ENCODE measurements around the gene COP1. TPM values are rescaled to one million over a fixed set of nuclear protein-coding genes. Genes with fewer than 3 reads are reported as not detected.
"Not testable (repeated sequence)": the region's sequence is repeated elsewhere in the genome, so short reads cannot be mapped to it uniquely, and the experiment has no call there.

Gene COP1
- total RNA-seq, 6 experiments from 2014 or later = 19.7 to 33.7 (median 20.9) TPM

- 21% methylated on average over 1 of the region's 1 CpG for WGBS (ENCODE audit: insufficient coverage, low coverage, low lambda C conversion rate, missing lambda C conversion rate)
- Histone ChIP-seq H3K4me1 (peaks cover 0 to 12% (median 0%) of the 10 kb centered on the region in 4 donors), H3K36me3 (peaks cover 0 to 2% (median 0%) of the 10 kb centered on the region in 4 donors), H3K4me3 (no peak overlapping the region), H3K9me3 (no peaks in the 10 kb centered on the region), H3K27me3 (no peaks in the 10 kb centered on the region), H3K27ac (no peak overlapping the region)
- ATAC-seq (peak; percentile 27 to 63 (median 60)), DNase-seq (no peak)
- no peak for TF ChIP-seq CTCF (IDR thresholded peaks at IDR 0.05)
- TF ChIP-seq POLR2A (IDR thresholded peaks at IDR 0.05) = no peak
- intact Hi-C loops (cut with DNase I) = no loop called here
These were observed 222.3 kb downstream of the COP1 start for GRCh38 chr1:175984813-175985212.

- intact Hi-C loops (cut with DNase I) = no loop called here
- H3K4me1 ChIP-seq = peaks cover 0 to 12% (median 0%) of the 10 kb centered on the region in 4 donors
- peaks cover 0 to 2% (median 0%) of the 10 kb centered on the region in 4 donors for H3K36me3 ChIP-seq
- WGBS (ENCODE audit: insufficient coverage, low coverage, low lambda C conversion rate, missing lambda C conversion rate) = 100% methylated on average over 5 of the region's 12 CpGs
- no peaks in the 10 kb centered on the region for H3K27me3 ChIP-seq
- TF ChIP-seq POLR2A (IDR thresholded peaks at IDR 0.05) (no peak), CTCF (IDR thresholded peaks at IDR 0.05) (no peak)
- DNase-seq (no peak), ATAC-seq (no peak)
- H3K9me3 ChIP-seq = no peaks in the 10 kb centered on the region
- H3K27ac ChIP-seq = no peak overlapping the region
- no peak overlapping the region for H3K4me3 ChIP-seq
These were observed 222.9 kb downstream of the COP1 start for GRCh38 chr1:175984057-175984812.

GRCh38 chr1:175983363-175983762 is 223.7 kb downstream of the COP1 start:
- DNase-seq; H3K4me3 ChIP-seq; H3K9me3 ChIP-seq; intact Hi-C loops (cut with DNase I); ATAC-seq; H3K36me3 ChIP-seq; H3K27me3 ChIP-seq; H3K27ac ChIP-seq: not testable (repeated sequence)
- WGBS (ENCODE audit: insufficient coverage, low coverage, low lambda C conversion rate, missing lambda C conversion rate) = 97% methylated on average over 2 of the region's 2 CpGs
- H3K4me1 ChIP-seq = peaks cover 0 to 12% (median 0%) of the 10 kb centered on the region in 4 donors

GRCh38 chr1:175981128-175981527 is 226.0 kb downstream of the COP1 start:
- Histone ChIP-seq H3K4me1 (peaks cover 0 to 12% (median 0%) of the 10 kb centered on the region in 4 donors), H3K27me3 (no peaks in the 10 kb centered on the region), H3K36me3 (peaks cover 0 to 2% (median 0%) of the 10 kb centered on the region in 4 donors), H3K9me3 (no peaks in the 10 kb centered on the region), H3K4me3 (no peak overlapping the region), H3K27ac (no peak overlapping the region)
- TF ChIP-seq POLR2A (IDR thresholded peaks at IDR 0.05) (no peak), CTCF (IDR thresholded peaks at IDR 0.05) (no peak)
- ATAC-seq = no peak
- intact Hi-C loops (cut with DNase I) = no loop called here
- DNase-seq = no peak

- no peaks in the 10 kb centered on the region for H3K36me3 ChIP-seq
- DNase-seq (no peak), ATAC-seq (no peak)
- H3K27ac ChIP-seq = no peak overlapping the region
- TF ChIP-seq POLR2A (IDR thresholded peaks at IDR 0.05) = no peak
- TF ChIP-seq CTCF (IDR thresholded peaks at IDR 0.05) = no peak
- no peaks in the 10 kb centered on the region for H3K4me1 ChIP-seq
- no peak overlapping the region for H3K4me3 ChIP-seq
- intact Hi-C loops (cut with DNase I) = no loop called here
- WGBS (ENCODE audit: insufficient coverage, low coverage, low lambda C conversion rate, missing lambda C conversion rate) = 86% methylated on average over 1 of the region's 1 CpG
- H3K27me3 ChIP-seq = no peaks in the 10 kb centered on the region
- H3K9me3 ChIP-seq = no peaks in the 10 kb centered on the region
These were observed 228.2 kb downstream of the COP1 start for GRCh38 chr1:175978926-175979325.

All from right lobe of liver (tissue), 6 donors.